Liver (tissue), 9 donors: ENCODE data around the gene NDFIP2. TPM values are rescaled to one million over a fixed set of nuclear protein-coding genes. Genes with fewer than 3 reads are reported as not detected.

Experiments
- DNase-seq: peaks from one replicate; pipeline ENCODE4 v3.0.0-alpha.2; 2017; ENCODE audit warnings: low spot score
- H3K27ac ChIP-seq, 2 donors: one replicate each; pipeline ENCODE4 v1.7.0; 2013; ENCODE audit warnings: inconsistent platforms in 2 of 2, low read length in 2 of 2, control low read depth in 1 of 2, low read depth in 1 of 2, mild to moderate bottlenecking in 1 of 2
- H3K27me3 ChIP-seq, 4 donors: one replicate each; pipeline versions ENCODE4 v1.6.1 to v1.7.0; 2013; ENCODE audit warnings: low read length in 3 of 4, inconsistent platforms in 1 of 4, mild to moderate bottlenecking in 1 of 4, moderate library complexity in 1 of 4; ENCODE audit not compliant: control insufficient read depth in 4 of 4, insufficient read depth in 4 of 4
- H3K36me3 ChIP-seq, 4 donors: one replicate each; pipeline versions ENCODE4 v1.6.1 to v1.7.0; 2013; ENCODE audit warnings: low read length in 3 of 4, mild to moderate bottlenecking in 3 of 4, low read depth in 1 of 4, moderate library complexity in 1 of 4; ENCODE audit not compliant: control insufficient read depth in 4 of 4, insufficient read depth in 3 of 4
- H3K4me1 ChIP-seq, 4 donors: one replicate each; pipeline versions ENCODE4 v1.6.1 to v1.7.0; 2013; ENCODE audit warnings: low read length in 3 of 4, mild to moderate bottlenecking in 3 of 4, moderate library complexity in 1 of 4; ENCODE audit not compliant: control insufficient read depth in 4 of 4, insufficient read depth in 4 of 4
- H3K4me3 ChIP-seq, 3 donors: one replicate each; pipeline versions ENCODE4 v1.6.1 to v1.7.0; 2013; ENCODE audit warnings: low read length in 3 of 3, control low read depth in 1 of 3, low read depth in 1 of 3, mild to moderate bottlenecking in 1 of 3
- H3K9ac ChIP-seq, 2 donors: one replicate each; pipeline ENCODE4 v1.7.0; 2013; ENCODE audit warnings: low read length in 2 of 2, mild to moderate bottlenecking in 2 of 2, moderate library complexity in 2 of 2, control low read depth in 1 of 2, low read depth in 1 of 2
- H3K9me3 ChIP-seq, 4 donors: one replicate each; pipeline versions ENCODE4 v1.6.1 to v1.7.0; 2013; ENCODE audit warnings: low read length in 3 of 4; ENCODE audit not compliant: control insufficient read depth in 4 of 4
- ATF3 ChIP-seq: IDR thresholded peaks from 2 replicates; pipeline ENCODE4 v1.6.1; 2016; ENCODE audit warnings: antibody characterized with exemption
- CTCF ChIP-seq: fragments of 150-350 bp; IDR thresholded peaks from 2 replicates; pipeline ENCODE4 v1.5.1; 2017; ENCODE audit warnings: improper control_type of control experiment, low read depth, low read length; ENCODE audit not compliant: missing input control
- EGR1 ChIP-seq, 2 donors: IDR thresholded peaks; 2 replicates each; pipeline ENCODE4 v1.6.1; 2016 to 2018; ENCODE audit warnings: antibody characterized with exemption in 2 of 2, low read depth in 2 of 2
- FOXA1 ChIP-seq: IDR thresholded peaks from 2 replicates; pipeline ENCODE4 v1.6.1; 2016; ENCODE audit warnings: antibody characterized with exemption
- FOXA2 ChIP-seq: IDR thresholded peaks from 2 replicates; pipeline ENCODE4 v1.6.1; 2016; ENCODE audit warnings: antibody characterized with exemption
- GABPA ChIP-seq, 2 donors: IDR thresholded peaks in 1 of 2; conservative IDR thresholded peaks in 1 of 2; 2 replicates each; pipeline ENCODE4 v1.6.1; 2016; ENCODE audit warnings: antibody characterized with exemption in 2 of 2, mild to moderate bottlenecking in 1 of 2, moderate library complexity in 1 of 2
- HNF4A ChIP-seq, 2 donors: conservative IDR thresholded peaks; 2 replicates each; pipeline ENCODE4 v1.6.1; 2016; ENCODE audit warnings: antibody characterized with exemption in 2 of 2, mild to moderate bottlenecking in 2 of 2
- HNF4G ChIP-seq: IDR thresholded peaks from 2 replicates; pipeline ENCODE4 v1.6.1; 2016; ENCODE audit warnings: antibody characterized with exemption
- JUND ChIP-seq, 2 donors: IDR thresholded peaks; 2 replicates each; pipeline ENCODE4 v1.6.1; 2016; ENCODE audit warnings: antibody characterized with exemption in 2 of 2
- MAX ChIP-seq: IDR thresholded peaks from 2 replicates; pipeline ENCODE4 v1.6.1; 2016; ENCODE audit warnings: antibody characterized with exemption
- NR2F2 ChIP-seq: IDR thresholded peaks from 2 replicates; pipeline ENCODE4 v1.6.1; 2016; ENCODE audit warnings: antibody characterized with exemption
- RAD21 ChIP-seq, 2 donors: IDR thresholded peaks; 2 replicates each; pipeline ENCODE4 v1.6.1; 2016; ENCODE audit warnings: antibody characterized with exemption in 2 of 2, mild to moderate bottlenecking in 2 of 2
- REST ChIP-seq: IDR thresholded peaks from 2 replicates; pipeline ENCODE4 v1.6.1; 2016; ENCODE audit warnings: antibody characterized with exemption, mild to moderate bottlenecking
- RXRA ChIP-seq, 2 donors: IDR thresholded peaks; 2 replicates each; pipeline ENCODE4 v1.6.1; 2017 to 2018; ENCODE audit warnings: antibody characterized with exemption in 2 of 2, mild to moderate bottlenecking in 1 of 2
- SP1 ChIP-seq: IDR thresholded peaks from 2 replicates; pipeline ENCODE4 v1.6.1; 2018; ENCODE audit warnings: antibody characterized with exemption, mild to moderate bottlenecking
- TAF1 ChIP-seq: conservative IDR thresholded peaks from 2 replicates; pipeline ENCODE4 v1.6.1; 2016; ENCODE audit warnings: antibody characterized with exemption, mild to moderate bottlenecking
- YY1 ChIP-seq: IDR thresholded peaks from 2 replicates; pipeline ENCODE4 v1.6.1; 2016; ENCODE audit warnings: antibody characterized with exemption, mild to moderate bottlenecking
- ZBTB33 ChIP-seq: IDR thresholded peaks from 2 replicates; pipeline ENCODE4 v1.6.1; 2016; ENCODE audit warnings: antibody characterized with exemption
- WGBS: extraction: QIAGEN DNeasy Blood & Tissue Kit; methylation state at CpG from one replicate; pipeline ENCODE4 v1.1.7; 2013; 5-methylcytosine and 5-hydroxymethylcytosine counted together
- polyA plus RNA-seq, 2 donors: library from polyadenylated mRNA; stranded (reverse) in 1 of 2; unstranded in 1 of 2; fragments of 200-250 nt in 1 of 2; fragments of >200 nt in 1 of 2; fragmentation: Nextera tagmentation in 1 of 2; extraction: Ambion mirVana in 1 of 2; gene quantifications; one replicate each; pipeline versions ENCODE4 v1.2.1 to v1.2.3, GENCODE V29; 2013 to 2015
- total RNA-seq, 2 donors: library from RNA; depleted of rRNA; stranded (reverse); fragments of >200 nt; gene quantifications; one replicate each; pipeline ENCODE4 v1.2.3, GENCODE V29; 2014
- donor health status: healthy.
- donor health status: healthy.
- donor health status: healthy.
- donor health status: healthy.
- donor health status: healthy.

NDFIP2 gene
- total and polyA plus RNA-seq, 4 donors: 15.5 to 22.2 (median 16.3) TPM

- H3K27ac ChIP-seq: no peak overlapping the region
- H3K36me3 ChIP-seq: peaks cover 0 to 14% (median 3%) of the 10 kb centered on the region in 4 donors
- no peaks in the 10 kb centered on the region for H3K9me3 ChIP-seq
- TF ChIP-seq ZBTB33 (no peak), EGR1 (IDR thresholded peaks at IDR 0.05; ENCODE audit: low read depth in 2 of 2) (no peak), HNF4A (conservative IDR thresholded peaks at IDR 0.05) (no peak), NR2F2 (no peak), TAF1 (no peak), RAD21 (IDR thresholded peaks at IDR 0.05) (no peak), RXRA (IDR thresholded peaks at IDR 0.05) (no peak), GABPA (IDR thresholded peaks at IDR 0.05 in 1 of 2, conservative IDR thresholded peaks at IDR 0.05 in 1 of 2) (no peak), REST (no peak), SP1 (no peak), ATF3 (no peak), CTCF (no peak), FOXA1 (no peak), JUND (IDR thresholded peaks at IDR 0.05) (no peak), MAX (no peak), HNF4G (no peak), FOXA2 (no peak), YY1 (no peak)
- no peak overlapping the region for H3K4me3 ChIP-seq
- 94% methylated on average over 2 of the region's 2 CpGs for WGBS
- H3K9ac ChIP-seq: no peak overlapping the region
- H3K27me3 ChIP-seq: no peaks in the 10 kb centered on the region
- H3K4me1 ChIP-seq: peaks cover 0 to 6% (median 0%) of the 10 kb centered on the region in 4 donors
- DNase-seq: no peak
These were observed 47.8 kb downstream of the NDFIP2 start for GRCh38 chr13:79528759-79529191.
